NB4 (cell line): ENCODE measurements around the gene PTPRG.

Experiments used
- POLR2A ChIP-seq: IDR thresholded peaks from 2 replicates; pipeline ENCODE4 v1.6.1; 2011; ENCODE audit warnings: mild to moderate bottlenecking; ENCODE audit not compliant: insufficient read length; ENCODE audit errors: extremely low read depth
- TF ChIP-seq, protein P1 (sequence below): IDR thresholded peaks from one replicate; pipeline ENCODE4 v1.5.1; 2012; ENCODE audit warnings: low read depth, low read length
- TF ChIP-seq, protein P2 (sequence below): IDR thresholded peaks from 2 replicates; pipeline ENCODE4 v1.6.1; 2011; ENCODE audit warnings: low read depth, low read length

- TF ChIP-seq, protein P1, sequence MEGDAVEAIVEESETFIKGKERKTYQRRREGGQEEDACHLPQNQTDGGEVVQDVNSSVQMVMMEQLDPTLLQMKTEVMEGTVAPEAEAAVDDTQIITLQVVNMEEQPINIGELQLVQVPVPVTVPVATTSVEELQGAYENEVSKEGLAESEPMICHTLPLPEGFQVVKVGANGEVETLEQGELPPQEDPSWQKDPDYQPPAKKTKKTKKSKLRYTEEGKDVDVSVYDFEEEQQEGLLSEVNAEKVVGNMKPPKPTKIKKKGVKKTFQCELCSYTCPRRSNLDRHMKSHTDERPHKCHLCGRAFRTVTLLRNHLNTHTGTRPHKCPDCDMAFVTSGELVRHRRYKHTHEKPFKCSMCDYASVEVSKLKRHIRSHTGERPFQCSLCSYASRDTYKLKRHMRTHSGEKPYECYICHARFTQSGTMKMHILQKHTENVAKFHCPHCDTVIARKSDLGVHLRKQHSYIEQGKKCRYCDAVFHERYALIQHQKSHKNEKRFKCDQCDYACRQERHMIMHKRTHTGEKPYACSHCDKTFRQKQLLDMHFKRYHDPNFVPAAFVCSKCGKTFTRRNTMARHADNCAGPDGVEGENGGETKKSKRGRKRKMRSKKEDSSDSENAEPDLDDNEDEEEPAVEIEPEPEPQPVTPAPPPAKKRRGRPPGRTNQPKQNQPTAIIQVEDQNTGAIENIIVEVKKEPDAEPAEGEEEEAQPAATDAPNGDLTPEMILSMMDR = no peak
- TF ChIP-seq, protein P2, sequence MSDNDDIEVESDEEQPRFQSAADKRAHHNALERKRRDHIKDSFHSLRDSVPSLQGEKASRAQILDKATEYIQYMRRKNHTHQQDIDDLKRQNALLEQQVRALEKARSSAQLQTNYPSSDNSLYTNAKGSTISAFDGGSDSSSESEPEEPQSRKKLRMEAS = no peak
- no peak for TF ChIP-seq POLR2A
These were observed 287.5 kb downstream of the PTPRG start for GRCh38 chr3:61848885-61849284.
